NCI-H82 (cell line): ENCODE results near the gene WDR83.
A peak's percentile ranks its signal among the peaks of the same experiment; 100 is the strongest.
"Not testable (repeated sequence)": the region's sequence is repeated elsewhere in the genome, so short reads cannot be mapped to it uniquely, and the experiment has no call there.

Experiments
- DNase-seq: peaks from one replicate; lab custom pipeline; 2025; lab: John Stamatoyannopoulos, UW

WDR83 gene

DNA sequence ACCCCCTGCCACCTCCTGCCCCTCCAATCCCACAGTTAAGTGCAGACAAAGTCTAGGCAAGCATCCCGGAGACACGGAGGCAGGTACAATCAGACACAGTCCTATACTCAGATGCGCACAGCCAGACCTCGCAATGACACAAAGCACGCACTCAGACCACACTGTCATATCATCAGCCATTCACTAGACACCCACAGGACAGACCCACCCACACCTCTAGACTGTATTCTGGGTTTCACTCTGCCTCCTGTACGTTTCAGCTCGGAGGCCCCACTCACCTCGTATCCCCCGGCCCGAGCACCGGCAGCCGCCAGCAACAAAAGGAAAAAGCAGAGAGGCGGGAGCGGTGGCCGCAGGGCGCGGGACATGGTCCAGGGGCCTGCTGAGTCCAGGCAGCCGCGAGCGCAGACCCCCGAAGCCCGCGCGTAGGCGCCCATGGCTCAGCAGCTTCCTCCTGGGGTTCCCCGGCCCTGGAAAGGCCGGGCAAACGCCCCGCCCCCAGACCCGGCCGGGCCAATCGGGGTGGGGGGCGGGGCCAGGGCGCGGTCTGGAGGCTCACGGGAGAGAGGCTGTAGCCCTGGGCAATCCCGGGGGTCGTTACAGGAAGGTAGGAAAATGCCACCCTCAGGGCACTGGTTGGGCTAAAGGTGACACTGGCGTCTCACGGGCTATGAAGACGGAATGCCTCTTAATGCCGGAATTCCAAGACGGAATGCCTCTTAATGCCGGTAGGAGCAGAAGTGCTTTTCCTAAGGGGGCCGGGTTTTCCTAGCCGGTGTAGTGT is at the start of gene WDR83, which contains the start of gene MAN2B1:
TSS of gene WDR83 (plus strand) at position 543 of the 784 bp plus-strand sequence. CDS start 2,984 bp downstream, outside the sequence.
TSS of gene MAN2B1 (minus strand) at position 478 of the 784 bp plus-strand sequence. CDS start at position 437, 41 bp downstream.
- peak; percentile 95 for DNase-seq

DNA sequence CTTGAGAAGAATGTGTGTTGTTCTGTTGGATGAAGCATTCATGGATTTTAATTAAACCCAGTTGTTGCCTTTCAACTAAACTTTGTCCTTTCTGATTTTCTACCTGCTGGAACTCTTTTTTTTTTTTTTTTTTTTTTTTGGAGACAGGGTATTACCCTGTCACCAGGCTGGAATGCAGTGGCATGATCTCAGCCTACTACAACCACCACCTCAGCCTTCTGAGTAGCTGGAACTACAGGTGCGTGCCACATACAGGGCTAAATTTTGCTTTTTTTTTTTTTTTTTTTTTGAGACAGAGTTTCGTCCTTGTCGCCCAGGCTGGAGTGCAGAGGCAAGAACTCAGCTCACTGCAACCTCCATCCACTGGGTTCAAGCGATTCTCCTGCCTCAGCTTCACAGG is 49.0 kb upstream of the WDR83 start:
- DNase-seq = no peak

DNA sequence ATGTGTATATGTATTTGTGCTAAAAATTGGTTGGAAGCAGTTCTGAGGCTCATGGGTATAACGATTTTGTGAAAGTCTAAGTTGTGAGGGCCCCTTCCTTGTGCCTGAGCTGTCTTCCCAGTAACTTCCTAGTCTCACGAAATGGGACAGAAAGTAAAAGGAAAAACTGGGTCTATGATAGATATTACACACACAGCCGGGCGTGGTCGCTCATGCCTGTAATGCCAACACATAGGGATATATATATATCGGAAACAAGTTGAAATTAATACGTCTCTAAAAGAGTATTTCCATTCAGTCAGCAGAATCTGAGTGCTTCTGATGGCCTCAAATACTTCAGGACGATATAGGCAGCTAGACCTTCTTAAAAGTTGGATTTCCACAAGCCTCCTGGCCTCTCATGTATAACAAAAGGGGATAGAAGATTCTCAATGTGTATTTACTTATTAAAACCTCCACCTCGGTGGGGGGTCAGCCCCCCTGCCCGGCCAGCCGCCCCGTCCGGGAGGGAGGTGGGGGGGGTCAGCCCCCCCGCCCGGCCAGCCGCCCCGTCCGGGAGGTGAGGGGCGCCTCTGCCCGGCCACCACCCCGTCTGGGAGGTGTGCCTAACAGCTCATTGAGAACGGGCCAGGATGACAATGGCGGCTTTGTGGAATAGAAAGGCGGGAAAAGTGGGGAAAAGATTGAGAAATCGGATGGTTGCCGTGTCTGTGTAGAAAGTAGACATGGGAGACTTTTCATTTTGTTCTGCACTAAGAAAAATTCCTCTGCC is 45.2 kb upstream of the WDR83 start:
- peak; percentile 22 for DNase-seq

DNA sequence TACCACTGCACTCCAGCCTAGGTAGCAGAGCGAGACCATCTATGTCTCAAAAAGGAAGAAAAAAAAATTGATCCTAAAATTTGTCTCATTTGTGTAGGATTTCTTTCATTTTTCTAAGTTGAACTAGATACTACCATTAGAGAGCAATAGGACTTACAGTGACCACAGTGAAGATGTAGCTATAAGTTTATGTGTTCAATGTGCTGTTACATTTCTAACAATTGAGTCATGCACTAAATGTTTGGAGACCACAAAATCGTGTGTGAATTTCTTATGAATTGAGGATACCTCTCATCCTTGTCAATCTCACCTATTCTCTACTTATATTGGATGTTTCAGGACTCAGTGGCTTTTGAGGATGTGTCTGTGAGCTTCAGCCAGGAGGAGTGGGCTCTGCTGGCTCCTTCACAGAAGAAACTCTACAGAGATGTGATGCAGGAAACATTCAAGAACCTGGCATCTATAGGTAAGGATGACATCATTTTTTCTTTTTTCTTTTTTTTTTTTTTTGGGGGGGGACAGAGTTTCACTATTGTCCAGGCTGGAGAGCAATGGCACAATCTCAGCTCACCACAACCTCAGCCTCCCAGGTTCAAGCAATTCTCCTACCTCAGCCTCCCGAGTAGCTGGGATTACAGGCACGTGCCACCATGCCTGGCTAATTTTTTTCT is 43.1 kb upstream of the WDR83 start:
- DNase-seq = no peak

- no peak for DNase-seq
Observed at GRCh38 chr19:12626958-12627357, 39.6 kb upstream of the WDR83 start.

DNA sequence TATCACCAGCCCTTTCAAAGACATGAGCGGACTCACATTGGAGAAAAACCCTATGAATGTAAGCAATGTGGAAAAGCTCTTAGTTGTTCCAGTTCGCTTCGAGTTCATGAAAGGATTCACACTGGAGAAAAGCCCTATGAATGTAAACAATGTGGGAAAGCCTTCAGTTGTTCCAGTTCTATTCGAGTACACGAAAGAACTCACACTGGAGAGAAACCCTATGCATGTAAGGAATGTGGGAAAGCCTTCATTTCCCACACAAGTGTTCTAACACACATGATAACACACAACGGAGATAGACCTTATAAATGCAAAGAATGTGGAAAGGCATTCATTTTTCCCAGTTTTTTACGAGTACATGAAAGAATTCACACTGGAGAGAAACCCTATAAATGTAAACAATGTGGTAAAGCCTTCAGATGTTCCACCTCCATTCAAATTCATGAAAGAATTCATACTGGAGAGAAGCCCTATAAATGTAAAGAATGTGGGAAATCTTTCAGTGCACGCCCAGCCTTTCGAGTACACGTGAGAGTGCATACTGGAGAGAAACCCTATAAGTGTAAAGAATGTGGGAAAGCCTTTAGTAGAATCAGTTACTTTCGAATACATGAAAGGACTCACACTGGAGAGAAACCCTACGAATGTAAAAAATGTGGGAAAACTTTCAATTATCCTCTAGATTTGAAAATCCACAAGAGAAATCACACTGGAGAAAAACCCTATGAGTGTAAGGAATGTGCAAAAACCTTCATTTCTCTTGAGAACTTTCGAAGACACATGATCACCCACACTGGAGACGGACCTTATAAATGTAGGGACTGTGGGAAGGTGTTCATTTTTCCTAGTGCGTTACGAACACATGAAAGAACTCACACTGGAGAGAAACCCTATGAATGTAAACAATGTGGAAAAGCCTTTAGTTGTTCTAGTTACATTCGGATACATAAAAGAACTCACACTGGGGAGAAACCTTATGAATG is 38.3 kb upstream of the WDR83 start:
- peak; percentile 19 for DNase-seq

DNA sequence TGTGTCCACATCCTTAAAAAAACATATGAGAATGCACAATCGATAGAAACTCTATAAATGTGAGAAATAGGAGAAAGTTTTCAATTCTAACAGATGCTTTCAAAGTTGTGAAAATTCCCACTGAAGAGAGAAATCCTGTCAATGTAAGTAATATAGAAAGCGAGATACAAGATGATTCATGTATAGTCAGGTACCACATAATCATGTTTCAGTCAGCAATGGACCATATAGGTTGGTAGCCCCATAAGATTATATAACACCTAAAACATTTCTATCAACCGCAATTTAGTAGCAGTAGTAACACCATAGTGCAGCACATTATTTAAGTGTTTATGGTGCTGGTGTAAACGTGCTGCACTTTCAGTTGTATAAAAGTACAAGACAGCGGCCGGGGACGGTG is 37.4 kb upstream of the WDR83 start:
- DNase-seq = no peak

DNA sequence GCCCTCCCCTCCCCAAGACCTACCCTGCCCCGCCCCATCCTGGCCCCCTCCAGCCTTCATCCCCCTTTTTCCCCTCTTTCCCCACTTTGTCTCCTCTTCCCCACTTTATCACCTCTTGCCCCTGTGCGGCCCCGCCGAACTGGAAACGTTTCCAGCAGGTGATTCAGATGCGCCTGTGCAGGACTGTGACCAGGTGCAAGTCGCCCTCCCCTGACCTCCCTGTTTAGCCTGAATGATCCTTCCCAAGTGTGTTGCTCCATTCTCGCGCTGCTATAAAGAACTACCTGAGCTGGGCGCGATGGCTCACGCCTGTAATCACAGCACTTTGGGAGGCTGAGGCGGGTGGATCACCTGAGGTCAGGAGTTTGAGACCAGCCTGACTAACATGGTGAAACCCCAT is 30.0 kb upstream of the WDR83 start:
- no peak for DNase-seq

DNA sequence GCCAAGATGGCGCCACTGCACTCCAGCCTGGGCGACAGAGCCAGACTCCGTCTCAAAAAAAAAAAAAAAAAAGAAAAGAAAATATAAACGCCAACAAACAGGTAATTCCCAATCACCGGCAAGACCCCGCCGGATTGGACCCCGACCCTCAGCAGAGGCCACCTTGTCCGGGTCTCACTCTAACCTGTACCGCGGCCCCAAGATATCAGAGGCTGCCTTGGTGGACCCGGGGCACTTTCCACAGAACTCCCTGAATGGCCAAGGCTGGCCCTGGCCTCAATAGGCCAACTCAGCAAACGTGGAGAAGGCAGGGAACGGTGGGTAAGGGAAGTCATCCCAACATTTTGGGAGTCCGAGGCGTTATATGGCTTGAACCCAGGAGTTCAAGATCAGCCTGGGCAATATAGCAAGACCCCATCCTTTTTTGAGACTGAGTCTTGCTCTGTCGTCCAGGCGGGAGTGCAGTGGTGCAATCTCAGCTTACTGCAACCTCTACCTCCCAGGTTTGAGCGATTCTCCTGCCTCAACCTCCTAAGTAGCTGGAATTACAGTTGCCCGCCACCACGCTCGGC is 27.9 kb upstream of the WDR83 start:
- no peak for DNase-seq

GRCh38 chr19:12639901-12640613 is 26.6 kb upstream of the WDR83 start:
- peak; percentile 92 for DNase-seq

GRCh38 chr19:12641456-12641855 is 25.2 kb upstream of the WDR83 start:
- DNase-seq = no peak

DNA sequence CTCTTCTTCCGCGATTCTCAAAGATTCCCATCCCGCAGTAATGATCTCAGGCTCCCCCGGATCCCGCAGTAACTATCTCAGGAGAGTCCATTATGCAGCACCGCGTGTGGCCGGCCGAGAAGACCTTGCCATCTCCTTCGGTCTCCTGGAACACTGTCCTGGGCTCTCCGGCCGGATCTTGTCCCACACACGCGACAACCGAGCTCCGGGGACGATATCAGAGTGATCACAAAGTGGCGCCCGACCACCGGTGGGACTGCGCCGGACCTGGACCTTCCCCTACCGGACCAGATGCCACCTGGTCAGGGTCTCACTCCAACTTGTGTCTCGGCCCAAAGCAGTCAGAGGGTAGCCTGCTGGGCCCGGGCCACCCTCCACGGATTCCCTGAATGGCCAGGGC is 24.1 kb upstream of the WDR83 start:
- DNase-seq = no peak

DNA sequence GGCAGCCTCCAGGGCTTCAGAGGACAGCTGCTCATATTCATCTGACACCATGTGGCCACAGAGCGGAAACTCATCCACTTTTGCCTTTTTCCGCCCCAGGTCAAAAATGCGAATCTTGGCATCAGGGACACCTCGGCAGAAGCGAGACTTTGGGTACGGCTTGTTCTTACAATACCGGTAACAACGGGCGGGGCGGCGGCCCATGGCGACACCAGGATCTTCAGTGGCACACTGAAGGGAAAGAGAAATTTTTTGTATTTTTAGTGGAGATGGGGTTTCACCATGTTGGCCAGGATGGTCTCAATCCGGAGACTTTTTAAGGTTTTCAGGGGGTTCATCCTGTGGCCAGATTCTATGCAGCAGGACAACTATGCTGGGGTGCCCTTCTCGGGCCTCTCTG is 22.9 kb upstream of the WDR83 start:
- not testable (repeated sequence) for DNase-seq

GRCh38 chr19:12646551-12646950 is 20.1 kb upstream of the WDR83 start:
- DNase-seq = no peak

DNA sequence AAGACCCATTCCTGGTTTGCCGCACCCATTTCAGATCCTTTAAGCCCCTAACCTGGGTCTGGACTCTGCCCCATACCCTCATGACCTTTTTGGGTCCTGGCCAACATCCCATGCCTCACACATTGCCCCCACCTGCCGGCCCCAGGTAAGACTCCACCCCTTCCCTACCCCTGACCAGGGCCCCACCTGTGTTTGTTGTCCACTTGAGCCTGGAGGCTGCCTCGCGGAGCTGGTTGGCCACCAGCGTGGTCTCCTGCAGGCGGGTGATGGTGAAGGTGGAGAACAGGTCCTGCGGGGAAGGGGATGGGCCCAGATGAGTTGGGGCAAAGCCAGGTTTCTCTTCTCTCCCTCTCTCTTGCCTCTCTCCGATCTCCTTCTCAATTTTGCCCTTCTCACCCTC is 19.6 kb upstream of the WDR83 start:
- no peak for DNase-seq

GRCh38 chr19:12647490-12648071 is 19.0 kb upstream of the WDR83 start:
- peak; percentile 77 for DNase-seq

DNA sequence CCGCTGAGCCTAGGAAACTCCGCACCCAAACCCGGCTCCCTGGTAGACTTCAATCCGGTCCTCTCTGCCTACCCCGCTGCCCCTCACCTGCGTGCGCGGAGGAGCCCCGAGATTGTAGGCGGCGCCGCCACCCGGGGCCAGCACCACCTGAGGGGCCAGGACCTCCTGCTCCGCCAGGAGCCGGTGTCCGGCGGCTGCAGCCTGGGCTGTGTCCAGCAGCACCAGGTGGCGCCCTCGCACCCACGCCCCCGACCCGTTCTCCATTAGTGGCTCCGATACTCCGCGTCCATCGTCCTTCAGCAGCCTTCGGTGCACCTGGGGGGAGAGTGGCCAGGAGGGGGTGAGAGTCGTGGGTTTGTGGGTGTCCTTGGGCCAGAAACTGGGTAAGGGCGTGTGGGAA is 18.5 kb upstream of the WDR83 start:
- DNase-seq = no peak

DNA sequence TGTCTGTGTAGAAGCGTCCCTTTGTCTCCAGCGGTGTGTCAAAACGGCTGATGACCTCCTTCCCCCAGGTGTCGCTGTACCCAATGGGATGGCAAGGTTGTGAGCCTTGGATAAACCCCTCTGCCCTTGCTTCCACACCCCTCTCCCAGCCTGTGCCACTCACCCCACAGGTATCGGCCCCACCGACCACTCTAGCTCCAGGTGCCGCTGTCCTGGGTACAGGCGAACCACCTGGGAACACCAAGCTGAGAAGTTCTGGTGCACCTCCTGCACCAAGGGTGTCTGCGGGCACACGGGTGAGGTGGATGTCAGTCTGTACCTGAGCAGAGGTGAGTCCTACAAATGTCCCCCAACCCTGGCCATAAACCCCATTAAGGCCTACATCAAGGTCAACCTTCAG is 16.7 kb upstream of the WDR83 start:
- no peak for DNase-seq

GRCh38 chr19:12652219-12652618 is 14.4 kb upstream of the WDR83 start:
- DNase-seq = no peak

DNA sequence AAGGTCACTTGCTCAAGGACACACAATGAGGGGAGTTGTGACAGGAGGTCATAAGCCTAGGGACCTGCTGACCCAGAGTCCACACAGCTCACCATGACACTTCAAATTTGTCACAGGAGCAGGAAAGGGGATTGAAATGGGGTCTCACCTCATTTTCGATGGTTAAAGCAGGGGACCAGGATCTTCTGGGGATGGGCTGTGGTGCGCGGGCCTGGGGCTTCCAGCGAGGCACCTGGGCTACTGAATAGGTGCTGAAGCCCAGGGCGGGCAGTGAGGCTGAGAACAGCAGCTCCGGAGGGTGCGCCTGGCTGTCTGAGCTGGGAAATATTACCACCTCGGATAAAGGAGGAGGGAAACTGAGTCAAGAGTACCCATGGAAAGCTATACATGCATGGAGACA is 11.1 kb upstream of the WDR83 start:
- no peak for DNase-seq
